Mucosa of rectum (tissue), 2 donors: ENCODE data around the gene ABCC1.

Source experiments
- H3K27ac ChIP-seq, 2 donors: one replicate each; pipeline ENCODE4 v1.7.0; 2013; ENCODE audit warnings: inconsistent platforms in 2 of 2, low read depth in 2 of 2, low read length in 2 of 2
- H3K27me3 ChIP-seq, 2 donors: one replicate each; pipeline ENCODE4 v1.7.0; 2013; ENCODE audit warnings: low read length in 2 of 2; ENCODE audit not compliant: control insufficient read depth in 2 of 2, insufficient read depth in 2 of 2
- H3K36me3 ChIP-seq, 2 donors: one replicate each; pipeline ENCODE4 v1.7.0; 2013; ENCODE audit warnings: low read length in 2 of 2; ENCODE audit not compliant: control insufficient read depth in 2 of 2, insufficient read depth in 2 of 2
- H3K4me1 ChIP-seq, 2 donors: one replicate each; pipeline ENCODE4 v1.7.0; 2013; ENCODE audit warnings: low read length in 2 of 2, mild to moderate bottlenecking in 1 of 2; ENCODE audit not compliant: control insufficient read depth in 2 of 2, insufficient read depth in 2 of 2
- H3K4me3 ChIP-seq, 2 donors: one replicate each; pipeline ENCODE4 v1.7.0; 2013; ENCODE audit warnings: low read length in 2 of 2
- H3K9ac ChIP-seq, 2 donors: one replicate each; pipeline ENCODE4 v1.7.0; 2013; ENCODE audit warnings: low read length in 2 of 2, low read depth in 1 of 2, mild to moderate bottlenecking in 1 of 2
- H3K9me3 ChIP-seq, 2 donors: one replicate each; pipeline ENCODE4 v1.7.0; 2013; ENCODE audit warnings: low read length in 2 of 2; ENCODE audit not compliant: control insufficient read depth in 2 of 2
- donor health status: healthy.
- donor health status: Normal muscosa, but diverticular disease.

The ABCC1 gene

GRCh38 chr16:16041196-16041892 lies 91.9 kb downstream of the ABCC1 start:
- Histone ChIP-seq H3K27ac (no peak overlapping the region), H3K4me1 (no peaks in the 10 kb centered on the region), H3K27me3 (no peaks in the 10 kb centered on the region), H3K36me3 (peaks cover 25 to 49% of the 10 kb centered on the region in 2 donors), H3K9me3 (no peaks in the 10 kb centered on the region), H3K4me3 (no peak overlapping the region), H3K9ac (no peak overlapping the region)

- Histone ChIP-seq H3K27ac (no peak overlapping the region), H3K4me1 (no peaks in the 10 kb centered on the region), H3K36me3 (peaks cover 21 to 47% of the 10 kb centered on the region in 2 donors)
Observed at GRCh38 chr16:16042076-16042475, 92.7 kb downstream of the ABCC1 start.

GRCh38 chr16:16045296-16045695 lies 95.9 kb downstream of the ABCC1 start:
- H3K27me3 ChIP-seq: no peaks in the 10 kb centered on the region
- peaks cover 30 to 48% of the 10 kb centered on the region in 2 donors for H3K36me3 ChIP-seq
- H3K9me3 ChIP-seq: no peaks in the 10 kb centered on the region
- no peaks in the 10 kb centered on the region for H3K4me1 ChIP-seq
- H3K27ac ChIP-seq: no peak overlapping the region
- H3K4me3 ChIP-seq: no peak overlapping the region
- no peak overlapping the region for H3K9ac ChIP-seq

More at GRCh38 chr16:16042076-16042475, 92.7 kb downstream of the ABCC1 start:
- Histone ChIP-seq H3K27me3 (no peaks in the 10 kb centered on the region), H3K9me3 (no peaks in the 10 kb centered on the region), H3K9ac (no peak overlapping the region), H3K4me3 (no peak overlapping the region)

- no peak overlapping the region for H3K9ac ChIP-seq
- H3K36me3 ChIP-seq: peaks cover 30 to 48% of the 10 kb centered on the region in 2 donors
- H3K27ac ChIP-seq: no peak overlapping the region
Observed at GRCh38 chr16:16045879-16046278, 96.5 kb downstream of the ABCC1 start.

GRCh38 chr16:16047761-16048160 lies 98.3 kb downstream of the ABCC1 start:
- peaks cover 40 to 50% of the 10 kb centered on the region in 2 donors for H3K36me3 ChIP-seq
- H3K27ac ChIP-seq: no peak overlapping the region
- no peaks in the 10 kb centered on the region for H3K27me3 ChIP-seq
- H3K9me3 ChIP-seq: no peaks in the 10 kb centered on the region
- no peak overlapping the region for H3K4me3 ChIP-seq
- H3K9ac ChIP-seq: no peak overlapping the region
- H3K4me1 ChIP-seq: no peaks in the 10 kb centered on the region

More at GRCh38 chr16:16045879-16046278, 96.5 kb downstream of the ABCC1 start:
- H3K4me1 ChIP-seq: no peaks in the 10 kb centered on the region
- H3K9me3 ChIP-seq: no peaks in the 10 kb centered on the region
- H3K27me3 ChIP-seq: no peaks in the 10 kb centered on the region
- no peak overlapping the region for H3K4me3 ChIP-seq

GRCh38 chr16:16048904-16049582 lies 99.6 kb downstream of the ABCC1 start:
- Histone ChIP-seq H3K27me3 (no peaks in the 10 kb centered on the region), H3K4me3 (no peak overlapping the region), H3K9ac (no peak overlapping the region), H3K9me3 (no peaks in the 10 kb centered on the region), H3K4me1 (no peaks in the 10 kb centered on the region), H3K36me3 (peaks cover 40 to 50% of the 10 kb centered on the region in 2 donors), H3K27ac (no peak overlapping the region)

- no peaks in the 10 kb centered on the region for H3K4me1 ChIP-seq
- H3K9me3 ChIP-seq: no peaks in the 10 kb centered on the region
- H3K36me3 ChIP-seq: peaks cover 35 to 44% of the 10 kb centered on the region in 2 donors
- no peak overlapping the region for H3K9ac ChIP-seq
- H3K27me3 ChIP-seq: no peaks in the 10 kb centered on the region
- no peak overlapping the region for H3K4me3 ChIP-seq
- H3K27ac ChIP-seq: no peak overlapping the region
Observed at GRCh38 chr16:16050106-16050505, 100.7 kb downstream of the ABCC1 start.

- Histone ChIP-seq H3K4me1 (no peaks in the 10 kb centered on the region), H3K36me3 (peaks cover 28 to 38% of the 10 kb centered on the region in 2 donors), H3K9me3 (no peaks in the 10 kb centered on the region), H3K9ac (no peak overlapping the region), H3K27ac (no peak overlapping the region), H3K4me3 (no peak overlapping the region), H3K27me3 (no peaks in the 10 kb centered on the region)
Observed at GRCh38 chr16:16051132-16051531, 101.7 kb downstream of the ABCC1 start.

GRCh38 chr16:16052916-16053315 lies 103.5 kb downstream of the ABCC1 start:
- H3K27me3 ChIP-seq: no peaks in the 10 kb centered on the region
- no peak overlapping the region for H3K4me3 ChIP-seq
- no peak overlapping the region for H3K27ac ChIP-seq
- H3K9ac ChIP-seq: no peak overlapping the region
- no peaks in the 10 kb centered on the region for H3K4me1 ChIP-seq
- H3K36me3 ChIP-seq: peaks cover 28 to 38% of the 10 kb centered on the region in 2 donors
- H3K9me3 ChIP-seq: no peaks in the 10 kb centered on the region

- H3K4me3 ChIP-seq: no peak overlapping the region
- peaks cover 23 to 32% of the 10 kb centered on the region in 2 donors for H3K36me3 ChIP-seq
- no peaks in the 10 kb centered on the region for H3K27me3 ChIP-seq
- H3K4me1 ChIP-seq: no peaks in the 10 kb centered on the region
- H3K9me3 ChIP-seq: no peaks in the 10 kb centered on the region
- H3K27ac ChIP-seq: no peak overlapping the region
- no peak overlapping the region for H3K9ac ChIP-seq
Observed at GRCh38 chr16:16057102-16057501, 107.7 kb downstream of the ABCC1 start.
